Fibroblast of mammary gland (primary cell): Measurements from ENCODE around the gene DPP8.

Experiments
- DNase-seq: peaks from one replicate; pipeline ENCODE4 v3.0.0-alpha.2; 2010; ENCODE audit warnings: low read depth
- H3K4me3 ChIP-seq: 2 replicates; pipeline ENCODE4 v1.5.1; 2011; ENCODE audit warnings: low read depth, mild to moderate bottlenecking, low read length, moderate library complexity; ENCODE audit not compliant: control insufficient read depth
- CTCF ChIP-seq: conservative IDR thresholded peaks from 2 replicates; pipeline ENCODE4 v1.5.1; 2011; ENCODE audit warnings: low read depth, low read length, inconsistent platforms; ENCODE audit not compliant: control insufficient read depth, insufficient read depth

The DPP8 gene

GRCh38 chr15:65516997-65517865 lies at the start of gene DPP8:
TSS of gene DPP8 (minus strand) at chr15:65517689. CDS start at chr15:65512553, 5,136 bp downstream.
- H3K4me3 ChIP-seq = peak within 1 kb of the TSS; percentile 83
- TF ChIP-seq CTCF = peak; percentile 74
- DNase-seq = peak; percentile 93

- H3K4me3 ChIP-seq = no peak overlapping the region
- TF ChIP-seq CTCF = no peak
- no peak for DNase-seq
Observed at GRCh38 chr15:65561934-65562333, 44.4 kb upstream of the DPP8 start.

- no peak for DNase-seq
- no peak overlapping the region for H3K4me3 ChIP-seq
- TF ChIP-seq CTCF = no peak
Observed at GRCh38 chr15:65559941-65560340, 42.5 kb upstream of the DPP8 start.

- no peak overlapping the region for H3K4me3 ChIP-seq
- TF ChIP-seq CTCF = no peak
- DNase-seq = no peak
Observed at GRCh38 chr15:65558997-65559760, 41.7 kb upstream of the DPP8 start.

GRCh38 chr15:65558336-65558735 lies 40.8 kb upstream of the DPP8 start:
- H3K4me3 ChIP-seq = no peak overlapping the region
- TF ChIP-seq CTCF = peak; percentile 2
- DNase-seq = peak; percentile 89

- no peak for TF ChIP-seq CTCF
Observed at GRCh38 chr15:65556622-65557021, 39.1 kb upstream of the DPP8 start.

More at GRCh38 chr15:65556622-65557021, 39.1 kb upstream of the DPP8 start:
- H3K4me3 ChIP-seq = no peak overlapping the region
- DNase-seq = no peak
